Fibroblast of lung (primary cell): ENCODE measurements around the gene SCMH1. TPM values are rescaled to one million over a fixed set of nuclear protein-coding genes. Genes with fewer than 3 reads are reported as not detected.
A peak's percentile ranks its signal among the peaks of the same experiment; 100 is the strongest.

Experiments
- DNase-seq, 2 donors: peaks; one replicate each; pipeline versions ENCODE4 v3.0.0 to v3.0.0-alpha.2; 2010; ENCODE audit warnings: low read depth in 2 of 2
- H2AFZ ChIP-seq: 2 replicates; pipeline ENCODE4 v1.5.1; 2012; ENCODE audit warnings: low read length, control low read depth, inconsistent platforms
- H3K27ac ChIP-seq: 2 replicates; pipeline ENCODE4 v1.5.1; 2011; ENCODE audit warnings: low read length, control low read depth; ENCODE audit not compliant: insufficient read depth
- H3K27me3 ChIP-seq: 2 replicates; pipeline ENCODE4 v1.5.1; 2011; ENCODE audit warnings: mild to moderate bottlenecking, low read length; ENCODE audit not compliant: control insufficient read depth, insufficient read depth
- H3K36me3 ChIP-seq: 2 replicates; pipeline ENCODE4 v1.5.1; 2011; ENCODE audit warnings: low read length; ENCODE audit not compliant: control insufficient read depth, insufficient read depth
- H3K4me1 ChIP-seq: 2 replicates; pipeline ENCODE4 v1.5.1; 2011; ENCODE audit warnings: low read length; ENCODE audit not compliant: control insufficient read depth, insufficient read depth; ENCODE audit errors: extremely low read depth
- H3K4me2 ChIP-seq: 2 replicates; pipeline ENCODE4 v1.5.1; 2011; ENCODE audit warnings: low read length, control low read depth; ENCODE audit not compliant: insufficient read depth; ENCODE audit errors: extremely low read depth
- H3K4me3 ChIP-seq, 4 experiments: fragments of 200-600 bp in 1 of 4; sonication (generic) in 1 of 4; replicated peaks in 1 of 4; 2 replicates each; pipeline ENCODE4 v1.5.1; 2011 to 2016; ENCODE audit warnings: low read length in 4 of 4, low read depth in 3 of 4, mild to moderate bottlenecking in 3 of 4, control low read depth in 2 of 4, inconsistent platforms in 1 of 4, mixed read lengths in 1 of 4; ENCODE audit not compliant: insufficient read depth in 1 of 4; ENCODE audit errors: control extremely low read depth in 1 of 4
- H3K79me2 ChIP-seq: 2 replicates; pipeline ENCODE4 v1.5.1; 2012; ENCODE audit warnings: mild to moderate bottlenecking, low read length, inconsistent platforms; ENCODE audit not compliant: control insufficient read depth, insufficient read depth
- H3K9ac ChIP-seq: 2 replicates; pipeline ENCODE4 v1.5.1; 2011; ENCODE audit warnings: mild to moderate bottlenecking, low read length, control low read depth; ENCODE audit not compliant: insufficient read depth
- H3K9me3 ChIP-seq: 2 replicates; pipeline ENCODE4 v1.5.1; 2012; ENCODE audit warnings: low read depth, low read length; ENCODE audit not compliant: control insufficient read depth, insufficient read depth
- H4K20me1 ChIP-seq: 2 replicates; pipeline ENCODE4 v1.5.1; 2011; ENCODE audit warnings: low read length; ENCODE audit not compliant: control insufficient read depth, insufficient read depth; ENCODE audit errors: extremely low read depth
- EZH2 ChIP-seq: IDR thresholded peaks from 2 replicates; pipeline ENCODE4 v1.5.1; 2012; ENCODE audit warnings: low read length, control low read depth, mild to moderate bottlenecking; ENCODE audit errors: missing control alignments
- polyA plus RNA-seq, 2 donors: library from polyadenylated mRNA; depleted of rRNA in 1 of 2; stranded (reverse) in 1 of 2; unstranded in 1 of 2; fragments of >200 nt; gene quantifications; 2 replicates each; pipeline ENCODE4 v1.2.1, GENCODE V29; 2011 to 2012; ENCODE audit warnings: missing spikeins in 1 of 2
- total RNA-seq: library from RNA; depleted of rRNA; stranded (reverse); fragments of >200 nt; gene quantifications from 2 replicates; pipeline ENCODE4 v1.2.1, GENCODE V29; 2014
- TF ChIP-seq, protein P1 (sequence below), 2 donors: IDR thresholded peaks in 1 of 2; conservative IDR thresholded peaks in 1 of 2; 1 replicate in 1 of 2; 2 replicates in 1 of 2; pipeline ENCODE4 v1.5.1; 2011 to 2012; ENCODE audit warnings: low read length in 2 of 2, control low read depth in 1 of 2, inconsistent platforms in 1 of 2, low read depth in 1 of 2, mild to moderate bottlenecking in 1 of 2

SCMH1 gene
- total and polyA plus RNA-seq, 2 donors (not counting 1 experiment from before 2014, with no cell fraction given) = 20.8 to 24.8 TPM

GRCh38 chr1:41108696-41109275, 133.3 kb downstream of the SCMH1 start:
- Histone ChIP-seq H3K4me1 (peaks cover 13% of the 10 kb centered on the region), H3K9me3 (no peaks in the 10 kb centered on the region), H3K4me3 (no peak overlapping the region), H2AFZ (no peak overlapping the region), H3K79me2 (no peaks in the 10 kb centered on the region), H3K9ac (no peak overlapping the region), H4K20me1 (no peaks in the 10 kb centered on the region), H3K27ac (peak overlapping the region; percentile 86), H3K27me3 (no peaks in the 10 kb centered on the region), H3K4me2 (peak overlapping the region; percentile 76), H3K36me3 (peaks cover 2% of the 10 kb centered on the region)
- no peak for TF ChIP-seq EZH2
- TF ChIP-seq, protein P1, sequence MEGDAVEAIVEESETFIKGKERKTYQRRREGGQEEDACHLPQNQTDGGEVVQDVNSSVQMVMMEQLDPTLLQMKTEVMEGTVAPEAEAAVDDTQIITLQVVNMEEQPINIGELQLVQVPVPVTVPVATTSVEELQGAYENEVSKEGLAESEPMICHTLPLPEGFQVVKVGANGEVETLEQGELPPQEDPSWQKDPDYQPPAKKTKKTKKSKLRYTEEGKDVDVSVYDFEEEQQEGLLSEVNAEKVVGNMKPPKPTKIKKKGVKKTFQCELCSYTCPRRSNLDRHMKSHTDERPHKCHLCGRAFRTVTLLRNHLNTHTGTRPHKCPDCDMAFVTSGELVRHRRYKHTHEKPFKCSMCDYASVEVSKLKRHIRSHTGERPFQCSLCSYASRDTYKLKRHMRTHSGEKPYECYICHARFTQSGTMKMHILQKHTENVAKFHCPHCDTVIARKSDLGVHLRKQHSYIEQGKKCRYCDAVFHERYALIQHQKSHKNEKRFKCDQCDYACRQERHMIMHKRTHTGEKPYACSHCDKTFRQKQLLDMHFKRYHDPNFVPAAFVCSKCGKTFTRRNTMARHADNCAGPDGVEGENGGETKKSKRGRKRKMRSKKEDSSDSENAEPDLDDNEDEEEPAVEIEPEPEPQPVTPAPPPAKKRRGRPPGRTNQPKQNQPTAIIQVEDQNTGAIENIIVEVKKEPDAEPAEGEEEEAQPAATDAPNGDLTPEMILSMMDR (conservative IDR thresholded peaks at IDR 0.05 in 1 of 2, IDR thresholded peaks at IDR 0.05 in 1 of 2; ENCODE audit: low read depth in 1 of 2, low read length in 2 of 2) = no peak
- peak; percentile 52 for DNase-seq

DNA sequence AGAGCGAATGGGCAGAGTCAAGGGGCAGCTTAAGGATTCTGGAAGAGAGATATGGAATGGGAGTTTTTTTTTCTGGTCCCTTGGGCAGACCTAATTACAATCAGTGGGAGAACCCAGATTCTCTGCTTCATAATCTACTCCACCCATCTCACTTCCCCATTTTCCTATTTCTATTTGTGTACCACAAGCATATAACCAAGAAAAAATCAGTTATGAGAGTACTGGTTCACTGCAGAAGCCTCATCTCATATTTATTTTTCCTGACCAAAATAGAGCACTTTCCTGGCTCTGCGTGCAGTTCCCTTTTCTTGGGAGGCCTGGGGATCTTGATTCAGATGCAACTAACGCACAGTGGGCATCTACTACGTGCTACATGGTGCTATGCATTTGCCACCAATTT, 138.3 kb downstream of the SCMH1 start:
- no peak for DNase-seq
- Histone ChIP-seq H3K4me3 (no peak overlapping the region), H3K9ac (no peak overlapping the region), H3K4me1 (peaks cover 12% of the 10 kb centered on the region), H3K9me3 (no peaks in the 10 kb centered on the region), H4K20me1 (no peaks in the 10 kb centered on the region), H3K4me2 (no peak overlapping the region), H3K36me3 (no peaks in the 10 kb centered on the region), H3K27ac (no peak overlapping the region), H3K79me2 (no peaks in the 10 kb centered on the region), H3K27me3 (no peaks in the 10 kb centered on the region), H2AFZ (no peak overlapping the region)
- no peak for TF ChIP-seq EZH2
- TF ChIP-seq, protein P1 (conservative IDR thresholded peaks at IDR 0.05 in 1 of 2, IDR thresholded peaks at IDR 0.05 in 1 of 2; ENCODE audit: low read depth in 1 of 2, low read length in 2 of 2) = no peak

DNA sequence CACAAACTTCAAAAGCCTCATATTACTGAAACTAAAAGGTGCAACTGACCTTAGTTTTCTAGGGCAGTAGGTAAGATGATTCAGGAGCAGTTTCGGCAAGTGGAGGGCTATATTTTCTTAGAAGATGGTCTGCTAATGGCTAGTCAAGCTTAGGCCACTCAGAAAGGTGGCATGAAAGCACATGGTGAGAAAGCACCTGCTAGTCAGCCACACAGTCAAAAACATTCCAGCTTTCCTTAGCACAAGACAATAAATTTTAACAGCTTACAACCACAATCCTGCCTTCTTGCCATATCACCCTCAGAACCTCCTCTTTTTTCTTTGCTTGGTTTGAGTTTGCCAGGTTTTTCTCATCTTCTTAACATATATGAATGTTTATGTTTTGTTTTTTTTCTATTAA, 139.5 kb downstream of the SCMH1 start:
- Histone ChIP-seq H3K4me2 (no peak overlapping the region), H3K36me3 (no peaks in the 10 kb centered on the region), H3K9ac (no peak overlapping the region), H3K27ac (no peak overlapping the region), H3K79me2 (no peaks in the 10 kb centered on the region), H3K9me3 (no peaks in the 10 kb centered on the region), H4K20me1 (no peaks in the 10 kb centered on the region), H3K4me3 (no peak overlapping the region), H2AFZ (no peak overlapping the region), H3K27me3 (no peaks in the 10 kb centered on the region), H3K4me1 (peaks cover 8% of the 10 kb centered on the region)
- no peak for TF ChIP-seq EZH2
- TF ChIP-seq, protein P1 (conservative IDR thresholded peaks at IDR 0.05 in 1 of 2, IDR thresholded peaks at IDR 0.05 in 1 of 2; ENCODE audit: low read depth in 1 of 2, low read length in 2 of 2) = no peak
- no peak for DNase-seq
